Trophoblast cell (in vitro differentiated cells and primary cell): ENCODE results near the gene RNF166.

ENCODE experiments used
- DNase-seq, 2 donors: peaks; one replicate each; pipeline ENCODE4 v3.0.0-alpha.2; 2016
- H2AFZ ChIP-seq: 2 replicates; pipeline ENCODE4 v1.6.1; 2013; ENCODE audit warnings: low read length, moderate library complexity, mild to moderate bottlenecking; ENCODE audit not compliant: insufficient read depth, poor library complexity
- H2AK5ac ChIP-seq: 2 replicates; pipeline ENCODE4 v1.6.1; 2013; ENCODE audit warnings: mild to moderate bottlenecking, low read length
- H2BK120ac ChIP-seq: 2 replicates; pipeline ENCODE4 v1.6.1; 2013; ENCODE audit warnings: low read length, mild to moderate bottlenecking, moderate library complexity; ENCODE audit not compliant: insufficient read depth, poor library complexity
- H2BK12ac ChIP-seq: 2 replicates; pipeline ENCODE4 v1.6.1; 2013; ENCODE audit warnings: mild to moderate bottlenecking, low read length, moderate library complexity
- H2BK5ac ChIP-seq: 2 replicates; pipeline ENCODE4 v1.6.1; 2013; ENCODE audit warnings: low read length, low read depth, moderate library complexity, mild to moderate bottlenecking; ENCODE audit not compliant: poor library complexity
- H3K14ac ChIP-seq: 2 replicates; pipeline ENCODE4 v1.6.1; 2013; ENCODE audit warnings: mild to moderate bottlenecking, low read length
- H3K18ac ChIP-seq: 2 replicates; pipeline ENCODE4 v1.6.1; 2013; ENCODE audit warnings: mild to moderate bottlenecking, low read length
- H3K23ac ChIP-seq: 2 replicates; pipeline ENCODE4 v1.6.1; 2013; ENCODE audit warnings: low read length
- H3K27ac ChIP-seq: 2 replicates; pipeline ENCODE4 v1.5.1; 2013; ENCODE audit warnings: low read depth, mild to moderate bottlenecking, inconsistent platforms, low read length, moderate library complexity
- H3K27me3 ChIP-seq: 2 replicates; pipeline ENCODE4 v1.6.1; 2013; ENCODE audit warnings: inconsistent platforms, mild to moderate bottlenecking, low read length, moderate library complexity; ENCODE audit not compliant: insufficient read depth
- H3K36me3 ChIP-seq, 2 experiments: 1 replicate in 1 of 2; 2 replicates in 1 of 2; pipeline ENCODE4 v1.6.1; 2013; ENCODE audit warnings: low read length in 2 of 2, mild to moderate bottlenecking in 2 of 2, moderate library complexity in 1 of 2; ENCODE audit not compliant: insufficient read depth in 2 of 2, control insufficient read depth in 1 of 2
- H3K4ac ChIP-seq: 2 replicates; pipeline ENCODE4 v1.6.1; 2013; ENCODE audit warnings: low read depth, mild to moderate bottlenecking, low read length, moderate library complexity
- H3K4me1 ChIP-seq, 2 experiments: 1 replicate in 1 of 2; 2 replicates in 1 of 2; pipeline ENCODE4 v1.6.1; 2013; ENCODE audit warnings: low read length in 2 of 2, mild to moderate bottlenecking in 2 of 2, moderate library complexity in 1 of 2; ENCODE audit not compliant: insufficient read depth in 2 of 2, control insufficient read depth in 1 of 2
- H3K4me2 ChIP-seq: 2 replicates; pipeline ENCODE4 v1.6.1; 2013; ENCODE audit warnings: inconsistent platforms, mild to moderate bottlenecking, low read length, moderate library complexity
- H3K4me3 ChIP-seq: 2 replicates; pipeline ENCODE4 v1.5.1; 2013; ENCODE audit warnings: mild to moderate bottlenecking, low read depth, low read length, inconsistent platforms
- H3K79me1 ChIP-seq: one replicate; pipeline ENCODE4 v1.6.1; 2013; ENCODE audit warnings: low read length
- H3K79me2 ChIP-seq: 2 replicates; pipeline ENCODE4 v1.6.1; 2013; ENCODE audit warnings: low read length, mild to moderate bottlenecking; ENCODE audit not compliant: control insufficient read depth, insufficient read depth, poor library complexity
- H3K9ac ChIP-seq: 2 replicates; pipeline ENCODE4 v1.6.1; 2013; ENCODE audit warnings: mild to moderate bottlenecking, low read length
- H3K9me3 ChIP-seq: 2 replicates; pipeline ENCODE4 v1.6.1; 2013; ENCODE audit warnings: low read depth, mild to moderate bottlenecking, control low read depth, inconsistent platforms, low read length; ENCODE audit not compliant: insufficient read depth
- H4K12ac ChIP-seq: 2 replicates; pipeline ENCODE4 v1.6.1; 2013; ENCODE audit warnings: low read depth, mild to moderate bottlenecking, low read length, moderate library complexity
- H4K8ac ChIP-seq: 2 replicates; pipeline ENCODE4 v1.6.1; 2013; ENCODE audit warnings: low read depth, mild to moderate bottlenecking, low read length, moderate library complexity
- H4K91ac ChIP-seq: one replicate; pipeline ENCODE4 v1.6.1; 2013; ENCODE audit warnings: low read depth, mild to moderate bottlenecking, low read length, moderate library complexity
- WGBS: extraction: QIAGEN DNeasy Blood & Tissue Kit; methylation state at CpG from one replicate; pipeline ENCODE4 v1.1.7; 2013; ENCODE audit warnings: missing lambda C conversion rate; ENCODE audit not compliant: insufficient read length, insufficient coverage; ENCODE audit errors: extremely low coverage; 5-methylcytosine and 5-hydroxymethylcytosine counted together

RNF166 gene

GRCh38 chr16:88753191-88753590 lies 47.0 kb upstream of the RNF166 start:
- Histone ChIP-seq H3K14ac (no peak overlapping the region), H2AFZ (no peak overlapping the region), H2BK12ac (no peak overlapping the region)

GRCh38 chr16:88752386-88753002 lies 46.3 kb upstream of the RNF166 start:
- H3K23ac ChIP-seq, result no peak overlapping the region
- H4K12ac ChIP-seq, result no peak overlapping the region
- H3K79me1 ChIP-seq, result no peaks in the 10 kb centered on the region
- no peak overlapping the region for H2AFZ ChIP-seq
- peaks cover 2% of the 10 kb centered on the region for H3K79me2 ChIP-seq
- H3K9ac ChIP-seq, result no peak overlapping the region
- H2BK5ac ChIP-seq, result no peak overlapping the region
- no peak overlapping the region for H2AK5ac ChIP-seq
- H3K4me2 ChIP-seq, result no peak overlapping the region
- peaks cover 2% of the 10 kb centered on the region for H3K9me3 ChIP-seq
- peaks cover 4 to 12% of the 10 kb centered on the region in 2 experiments for H3K36me3 ChIP-seq
- H4K8ac ChIP-seq, result no peak overlapping the region
- no peak overlapping the region for H4K91ac ChIP-seq
- H3K18ac ChIP-seq, result no peak overlapping the region
- no peak overlapping the region for H3K4me3 ChIP-seq
- WGBS, result no CpG with 5 or more reads among the region's 16 CpGs
- H3K27ac ChIP-seq, result no peak overlapping the region
- DNase-seq, result no peak
- no peak overlapping the region for H2BK12ac ChIP-seq
- no peak overlapping the region for H2BK120ac ChIP-seq
- H3K27me3 ChIP-seq, result no peaks in the 10 kb centered on the region
- H3K4me1 ChIP-seq, result peaks cover 0 to 6% of the 10 kb centered on the region in 2 experiments
- no peak overlapping the region for H3K4ac ChIP-seq
- H3K14ac ChIP-seq, result no peak overlapping the region

More at GRCh38 chr16:88753191-88753590, 47.0 kb upstream of the RNF166 start:
- H3K79me2 ChIP-seq, result peaks cover 2% of the 10 kb centered on the region
- H3K27ac ChIP-seq, result no peak overlapping the region
- no peak overlapping the region for H4K91ac ChIP-seq
- no peak overlapping the region for H2BK5ac ChIP-seq
- no peaks in the 10 kb centered on the region for H3K79me1 ChIP-seq
- no peak overlapping the region for H4K8ac ChIP-seq
- H3K36me3 ChIP-seq, result peaks cover 4 to 10% of the 10 kb centered on the region in 2 experiments
- no peak overlapping the region for H3K4me3 ChIP-seq
- peaks cover 2% of the 10 kb centered on the region for H3K9me3 ChIP-seq
- WGBS, result no CpG with 5 or more reads among the region's 13 CpGs
- H2BK120ac ChIP-seq, result no peak overlapping the region
- no peak overlapping the region for H3K23ac ChIP-seq
- H2AK5ac ChIP-seq, result no peak overlapping the region
- no peak overlapping the region for H3K4me2 ChIP-seq
- no peaks in the 10 kb centered on the region for H3K27me3 ChIP-seq
- no peak overlapping the region for H3K4ac ChIP-seq
- no peak for DNase-seq
- H3K4me1 ChIP-seq, result peaks cover 0 to 6% of the 10 kb centered on the region in 2 experiments
- H4K12ac ChIP-seq, result no peak overlapping the region
- no peak overlapping the region for H3K9ac ChIP-seq
- no peak overlapping the region for H3K18ac ChIP-seq

- Histone ChIP-seq H2AK5ac (no peak overlapping the region), H3K14ac (no peak overlapping the region), H3K9ac (no peak overlapping the region), H3K4me3 (no peak overlapping the region), H2BK5ac (no peak overlapping the region), H3K27ac (no peak overlapping the region), H3K4me1 (peaks cover 0 to 4% of the 10 kb centered on the region in 2 experiments), H3K18ac (no peak overlapping the region), H3K23ac (no peak overlapping the region), H3K4me2 (no peak overlapping the region), H3K79me2 (peaks cover 2% of the 10 kb centered on the region), H3K79me1 (no peaks in the 10 kb centered on the region), H2BK12ac (no peak overlapping the region), H3K27me3 (no peaks in the 10 kb centered on the region), H2BK120ac (no peak overlapping the region), H4K12ac (no peak overlapping the region), H4K8ac (no peak overlapping the region), H3K4ac (no peak overlapping the region), H4K91ac (no peak overlapping the region), H3K9me3 (peaks cover 2% of the 10 kb centered on the region), H2AFZ (no peak overlapping the region), H3K36me3 (peaks cover 4 to 14% of the 10 kb centered on the region in 2 experiments)
- no peak for DNase-seq
- no CpG with 5 or more reads among the region's 12 CpGs for WGBS
These were observed 44.6 kb upstream of the RNF166 start for GRCh38 chr16:88750854-88751253.

DNA sequence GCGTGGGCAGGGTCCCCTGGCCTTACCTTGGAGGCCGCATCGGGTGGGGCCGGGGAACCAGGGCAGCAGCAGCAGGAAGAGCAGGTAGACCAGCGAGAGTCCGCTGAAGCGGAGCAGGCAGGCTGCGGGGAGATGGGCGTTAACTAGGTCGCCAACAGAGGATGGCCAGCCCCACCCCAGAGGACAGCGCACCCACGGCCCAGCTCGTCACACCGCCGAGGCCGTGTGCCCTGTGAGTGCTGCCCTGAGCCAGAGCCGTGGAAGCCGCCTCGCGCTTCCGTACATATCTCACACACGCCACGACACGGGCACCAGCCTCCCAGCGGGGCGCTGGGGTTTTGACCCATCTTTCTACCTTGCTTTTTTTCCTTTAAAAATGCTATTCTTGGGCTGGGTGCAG lies 43.1 kb upstream of the RNF166 start:
- H3K9me3 ChIP-seq, result peaks cover 2% of the 10 kb centered on the region
- H3K4me1 ChIP-seq, result no peaks in the 10 kb centered on the region
- H2BK120ac ChIP-seq, result no peak overlapping the region
- H2AK5ac ChIP-seq, result no peak overlapping the region
- H3K23ac ChIP-seq, result no peak overlapping the region
- H3K27ac ChIP-seq, result no peak overlapping the region
- H3K79me2 ChIP-seq, result no peaks in the 10 kb centered on the region
- DNase-seq, result no peak
- H3K14ac ChIP-seq, result no peak overlapping the region
- H2AFZ ChIP-seq, result no peak overlapping the region
- no peak overlapping the region for H3K4me3 ChIP-seq
- no peak overlapping the region for H3K18ac ChIP-seq
- no peak overlapping the region for H4K8ac ChIP-seq
- H4K12ac ChIP-seq, result no peak overlapping the region
- no peaks in the 10 kb centered on the region for H3K27me3 ChIP-seq
- no peak overlapping the region for H3K4me2 ChIP-seq
- no peak overlapping the region for H4K91ac ChIP-seq
- no peak overlapping the region for H2BK5ac ChIP-seq
- no CpG with 5 or more reads among the region's 26 CpGs for WGBS
- peaks cover 4 to 15% of the 10 kb centered on the region in 2 experiments for H3K36me3 ChIP-seq
- H2BK12ac ChIP-seq, result no peak overlapping the region
- no peaks in the 10 kb centered on the region for H3K79me1 ChIP-seq
- H3K4ac ChIP-seq, result no peak overlapping the region
- H3K9ac ChIP-seq, result no peak overlapping the region
